ENCODE measurements around the gene TSPAN3.

GRCh38 chr15:77094397-77095030 is 23.6 kb upstream of the TSPAN3 start:
- no peak for TF ChIP-seq CTCF (IDR thresholded peaks at IDR 0.05)
- TF ChIP-seq POLR2AphosphoS5 (IDR thresholded peaks at IDR 0.05) = no peak
